Rectal smooth muscle tissue (tissue), 1 donor: Measurements from ENCODE around the gene SLC25A25.
A peak's percentile ranks its signal among the peaks of the same experiment; 100 is the strongest.
"Not testable (repeated sequence)": the region's sequence is repeated elsewhere in the genome, so short reads cannot be mapped to it uniquely, and the experiment has no call there.

Experiments
- H3K27ac ChIP-seq: one replicate; pipeline ENCODE4 v1.7.0; 2013; ENCODE audit warnings: low read depth, low read length, inconsistent platforms
- H3K27me3 ChIP-seq: one replicate; pipeline ENCODE4 v1.7.0; 2013; ENCODE audit warnings: low read length; ENCODE audit not compliant: control insufficient read depth, insufficient read depth
- H3K36me3 ChIP-seq: one replicate; pipeline ENCODE4 v1.7.0; 2013; ENCODE audit warnings: low read length; ENCODE audit not compliant: control insufficient read depth, insufficient read depth
- H3K4me1 ChIP-seq: one replicate; pipeline ENCODE4 v1.7.0; 2013; ENCODE audit warnings: low read length; ENCODE audit not compliant: control insufficient read depth, insufficient read depth
- H3K4me3 ChIP-seq: one replicate; pipeline ENCODE4 v1.7.0; 2013; ENCODE audit warnings: low read length
- H3K9ac ChIP-seq: one replicate; pipeline ENCODE4 v1.7.0; 2013; ENCODE audit warnings: low read length

Gene SLC25A25

GRCh38 chr9:128067645-128068385 is at the start of gene SLC25A25:
Gene SLC25A25 (plus strand): TSS chr9:128068232. CDS start chr9:128068320, 88 bp downstream.
- peak within 1 kb of the TSS; percentile 94 for H3K4me3 ChIP-seq
- no peaks in the 10 kb centered on the region for H3K27me3 ChIP-seq
- H3K4me1 ChIP-seq = peaks cover 18% of the 10 kb centered on the region
- peaks cover 6% of the 10 kb centered on the region for H3K36me3 ChIP-seq
- peak within 1 kb of the TSS; percentile 96 for H3K27ac ChIP-seq
- H3K9ac ChIP-seq = peak within 1 kb of the TSS; percentile 96

GRCh38 chr9:128020692-128021091 is 47.3 kb upstream of the SLC25A25 start:
- H3K27ac ChIP-seq = no peak overlapping the region

GRCh38 chr9:128021098-128021497 is 46.9 kb upstream of the SLC25A25 start:
- Histone ChIP-seq H3K4me1 (no peaks in the 10 kb centered on the region), H3K9ac (no peak overlapping the region), H3K27me3 (no peaks in the 10 kb centered on the region), H3K4me3 (no peak overlapping the region), H3K36me3 (no peaks in the 10 kb centered on the region), H3K27ac (no peak overlapping the region)

More at GRCh38 chr9:128020692-128021091, 47.3 kb upstream of the SLC25A25 start:
- Histone ChIP-seq H3K27me3 (no peaks in the 10 kb centered on the region), H3K9ac (no peak overlapping the region), H3K4me3 (no peak overlapping the region), H3K36me3 (no peaks in the 10 kb centered on the region), H3K4me1 (no peaks in the 10 kb centered on the region)

- Histone ChIP-seq H3K27me3 (no peaks in the 10 kb centered on the region), H3K4me3 (no peak overlapping the region), H3K4me1 (no peaks in the 10 kb centered on the region), H3K9ac (no peak overlapping the region), H3K27ac (no peak overlapping the region), H3K36me3 (no peaks in the 10 kb centered on the region)
Observed at GRCh38 chr9:128022886-128023285, 45.1 kb upstream of the SLC25A25 start.

- not testable (repeated sequence) for H3K4me3 ChIP-seq, H3K4me1 ChIP-seq, H3K27me3 ChIP-seq, H3K27ac ChIP-seq, H3K9ac ChIP-seq, H3K36me3 ChIP-seq
Observed at GRCh38 chr9:128023671-128024070, 44.4 kb upstream of the SLC25A25 start.

GRCh38 chr9:128024761-128025308 is 43.2 kb upstream of the SLC25A25 start:
- Histone ChIP-seq H3K27ac (no peak overlapping the region), H3K9ac (no peak overlapping the region), H3K27me3 (no peaks in the 10 kb centered on the region), H3K4me1 (no peaks in the 10 kb centered on the region), H3K36me3 (no peaks in the 10 kb centered on the region), H3K4me3 (no peak overlapping the region)

- no peak overlapping the region for H3K4me3 ChIP-seq
- H3K27ac ChIP-seq = no peak overlapping the region
- H3K27me3 ChIP-seq = no peaks in the 10 kb centered on the region
- no peaks in the 10 kb centered on the region for H3K4me1 ChIP-seq
- no peaks in the 10 kb centered on the region for H3K36me3 ChIP-seq
- H3K9ac ChIP-seq = no peak overlapping the region
Observed at GRCh38 chr9:128025736-128026135, 42.3 kb upstream of the SLC25A25 start.

- Histone ChIP-seq H3K27ac (no peak overlapping the region), H3K27me3 (no peaks in the 10 kb centered on the region), H3K9ac (no peak overlapping the region), H3K4me3 (no peak overlapping the region), H3K36me3 (no peaks in the 10 kb centered on the region), H3K4me1 (no peaks in the 10 kb centered on the region)
Observed at GRCh38 chr9:128026255-128026772, 41.7 kb upstream of the SLC25A25 start.

GRCh38 chr9:128026773-128027541 is 41.1 kb upstream of the SLC25A25 start:
- H3K36me3 ChIP-seq = no peaks in the 10 kb centered on the region
- H3K4me3 ChIP-seq = no peak overlapping the region
- H3K27me3 ChIP-seq = no peaks in the 10 kb centered on the region
- H3K27ac ChIP-seq = no peak overlapping the region
- no peaks in the 10 kb centered on the region for H3K4me1 ChIP-seq
- H3K9ac ChIP-seq = no peak overlapping the region

- Histone ChIP-seq H3K27ac (no peak overlapping the region), H3K36me3 (no peaks in the 10 kb centered on the region), H3K4me1 (no peaks in the 10 kb centered on the region), H3K4me3 (no peak overlapping the region), H3K27me3 (no peaks in the 10 kb centered on the region), H3K9ac (no peak overlapping the region)
Observed at GRCh38 chr9:128027705-128028104, 40.3 kb upstream of the SLC25A25 start.

GRCh38 chr9:128033609-128034008 is 34.4 kb upstream of the SLC25A25 start:
- Histone ChIP-seq H3K27ac (no peak overlapping the region), H3K9ac (no peak overlapping the region), H3K4me1 (no peaks in the 10 kb centered on the region), H3K27me3 (no peaks in the 10 kb centered on the region), H3K4me3 (no peak overlapping the region), H3K36me3 (no peaks in the 10 kb centered on the region)

- H3K27ac ChIP-seq = no peak overlapping the region
- H3K36me3 ChIP-seq = no peaks in the 10 kb centered on the region
- no peaks in the 10 kb centered on the region for H3K27me3 ChIP-seq
- H3K9ac ChIP-seq = no peak overlapping the region
- H3K4me3 ChIP-seq = no peak overlapping the region
- no peaks in the 10 kb centered on the region for H3K4me1 ChIP-seq
Observed at GRCh38 chr9:128034821-128035652, 33.0 kb upstream of the SLC25A25 start.
